Measurements from ENCODE around the gene CDHR1.

- TF ChIP-seq POLR2A (IDR thresholded peaks at IDR 0.05; ENCODE audit: low read depth, low read length), result no peak
- no peak for TF ChIP-seq POLR2AphosphoS5 (IDR thresholded peaks at IDR 0.05; ENCODE audit: low read depth, low read length)
- TF ChIP-seq POU2F2 (IDR thresholded peaks at IDR 0.05; ENCODE audit: low read depth, low read length), result no peak
- TF ChIP-seq TAF1 (IDR thresholded peaks at IDR 0.05; ENCODE audit: low read depth, low read length), result no peak
- no peak for TF ChIP-seq SPI1 (IDR thresholded peaks at IDR 0.05; ENCODE audit: low read depth, low read length)
- no peak for TF ChIP-seq PAX5 (IDR thresholded peaks at IDR 0.05; ENCODE audit: insufficient read depth, low read length, severe bottlenecking)
These were observed 35.8 kb upstream of the CDHR1 start for GRCh38 chr10:84158550-84158949.

Data from GM12891 (cell line).